IPS-18a (cell line): Measurements from ENCODE around the gene BTBD2.
A peak's percentile ranks its signal among the peaks of the same experiment; 100 is the strongest.

ENCODE experiments used
- H3K27ac ChIP-seq: one replicate; pipeline ENCODE4 v1.5.1; 2013; ENCODE audit warnings: low read length
- H3K27me3 ChIP-seq: one replicate; pipeline ENCODE4 v1.6.1; 2013; ENCODE audit warnings: mild to moderate bottlenecking, low read length; ENCODE audit not compliant: control insufficient read depth, insufficient read depth
- H3K36me3 ChIP-seq: one replicate; pipeline ENCODE4 v1.6.1; 2013; ENCODE audit warnings: low read depth, low read length; ENCODE audit not compliant: control insufficient read depth
- H3K4me1 ChIP-seq: one replicate; pipeline ENCODE4 v1.6.1; 2013; ENCODE audit warnings: low read depth, low read length; ENCODE audit not compliant: control insufficient read depth
- H3K4me3 ChIP-seq: one replicate; pipeline ENCODE4 v1.5.1; 2013; ENCODE audit warnings: low read length
- H3K9ac ChIP-seq: one replicate; pipeline ENCODE4 v1.6.1; 2013; ENCODE audit warnings: mild to moderate bottlenecking, low read length, moderate library complexity
- H3K9me3 ChIP-seq: one replicate; pipeline ENCODE4 v1.6.1; 2013; ENCODE audit warnings: low read depth, low read length; ENCODE audit not compliant: control insufficient read depth

The BTBD2 gene

GRCh38 chr19:1944088-1944915 is 71.2 kb downstream of the BTBD2 start:
- Histone ChIP-seq H3K36me3 (no peaks in the 10 kb centered on the region), H3K27me3 (no peaks in the 10 kb centered on the region), H3K9me3 (no peaks in the 10 kb centered on the region), H3K4me3 (no peak overlapping the region), H3K9ac (no peak overlapping the region), H3K27ac (no peak overlapping the region), H3K4me1 (peaks cover 5% of the 10 kb centered on the region)

GRCh38 chr19:1943661-1944087 is 71.8 kb downstream of the BTBD2 start:
- H3K4me3 ChIP-seq: peak overlapping the region; percentile 97
- no peak overlapping the region for H3K27ac ChIP-seq
- H3K9ac ChIP-seq: no peak overlapping the region
- peaks cover 5% of the 10 kb centered on the region for H3K4me1 ChIP-seq
- H3K36me3 ChIP-seq: no peaks in the 10 kb centered on the region
- H3K9me3 ChIP-seq: no peaks in the 10 kb centered on the region
- no peaks in the 10 kb centered on the region for H3K27me3 ChIP-seq

- peak overlapping the region; percentile 97 for H3K4me3 ChIP-seq
- H3K27ac ChIP-seq: no peak overlapping the region
- H3K9ac ChIP-seq: peak overlapping the region; percentile 89
- H3K4me1 ChIP-seq: peaks cover 5% of the 10 kb centered on the region
- no peaks in the 10 kb centered on the region for H3K9me3 ChIP-seq
- H3K27me3 ChIP-seq: no peaks in the 10 kb centered on the region
- no peaks in the 10 kb centered on the region for H3K36me3 ChIP-seq
These were observed 72.5 kb downstream of the BTBD2 start for GRCh38 chr19:1942934-1943555.

DNA sequence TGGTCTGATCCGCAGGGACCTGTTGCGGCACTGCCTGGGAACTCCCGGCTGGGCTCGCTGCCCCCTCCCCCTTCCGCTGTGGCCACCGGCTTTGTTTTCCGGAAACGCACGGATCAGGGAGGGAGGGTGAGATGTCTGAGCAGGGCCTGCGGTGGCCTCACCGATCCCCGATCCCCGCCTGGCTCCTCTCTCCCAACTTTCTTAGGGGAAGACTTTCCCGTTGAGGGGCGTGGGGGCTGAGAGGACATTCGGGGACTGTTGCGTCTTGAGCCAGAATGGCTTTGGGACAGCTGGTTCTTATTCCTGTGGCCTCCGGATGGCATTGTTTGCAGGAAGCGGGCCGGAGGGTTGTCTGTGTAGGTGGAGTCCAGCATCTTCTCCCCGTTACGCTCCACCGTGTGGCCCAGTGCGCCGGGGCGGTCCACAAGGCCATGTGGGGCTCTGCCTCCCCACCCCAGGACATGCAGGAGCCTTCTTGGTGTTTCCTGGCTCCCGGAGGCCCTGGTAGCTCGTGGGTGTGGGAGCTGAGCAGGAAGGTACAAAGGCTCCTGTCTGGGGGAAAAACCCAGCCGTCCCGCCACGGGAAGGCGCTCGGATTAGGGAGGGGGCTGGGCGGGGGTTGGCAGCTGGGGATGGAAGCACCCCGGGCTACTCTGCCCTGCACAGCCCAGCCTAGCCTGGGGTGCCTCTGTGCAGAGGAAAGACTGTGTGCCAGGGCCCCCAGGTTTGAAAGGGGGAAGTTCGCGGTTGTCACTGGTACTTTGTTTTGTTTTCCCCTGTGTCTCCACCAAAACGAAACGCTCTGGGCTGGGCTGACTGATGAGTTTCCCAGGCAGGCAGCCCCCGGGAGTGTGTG is 73.2 kb downstream of the BTBD2 start:
- H3K9me3 ChIP-seq: no peaks in the 10 kb centered on the region
- peak overlapping the region; percentile 89 for H3K9ac ChIP-seq
- no peaks in the 10 kb centered on the region for H3K27me3 ChIP-seq
- H3K4me3 ChIP-seq: peak overlapping the region; percentile 97
- peaks cover 5% of the 10 kb centered on the region for H3K4me1 ChIP-seq
- peak overlapping the region; percentile 84 for H3K27ac ChIP-seq
- H3K36me3 ChIP-seq: no peaks in the 10 kb centered on the region

DNA sequence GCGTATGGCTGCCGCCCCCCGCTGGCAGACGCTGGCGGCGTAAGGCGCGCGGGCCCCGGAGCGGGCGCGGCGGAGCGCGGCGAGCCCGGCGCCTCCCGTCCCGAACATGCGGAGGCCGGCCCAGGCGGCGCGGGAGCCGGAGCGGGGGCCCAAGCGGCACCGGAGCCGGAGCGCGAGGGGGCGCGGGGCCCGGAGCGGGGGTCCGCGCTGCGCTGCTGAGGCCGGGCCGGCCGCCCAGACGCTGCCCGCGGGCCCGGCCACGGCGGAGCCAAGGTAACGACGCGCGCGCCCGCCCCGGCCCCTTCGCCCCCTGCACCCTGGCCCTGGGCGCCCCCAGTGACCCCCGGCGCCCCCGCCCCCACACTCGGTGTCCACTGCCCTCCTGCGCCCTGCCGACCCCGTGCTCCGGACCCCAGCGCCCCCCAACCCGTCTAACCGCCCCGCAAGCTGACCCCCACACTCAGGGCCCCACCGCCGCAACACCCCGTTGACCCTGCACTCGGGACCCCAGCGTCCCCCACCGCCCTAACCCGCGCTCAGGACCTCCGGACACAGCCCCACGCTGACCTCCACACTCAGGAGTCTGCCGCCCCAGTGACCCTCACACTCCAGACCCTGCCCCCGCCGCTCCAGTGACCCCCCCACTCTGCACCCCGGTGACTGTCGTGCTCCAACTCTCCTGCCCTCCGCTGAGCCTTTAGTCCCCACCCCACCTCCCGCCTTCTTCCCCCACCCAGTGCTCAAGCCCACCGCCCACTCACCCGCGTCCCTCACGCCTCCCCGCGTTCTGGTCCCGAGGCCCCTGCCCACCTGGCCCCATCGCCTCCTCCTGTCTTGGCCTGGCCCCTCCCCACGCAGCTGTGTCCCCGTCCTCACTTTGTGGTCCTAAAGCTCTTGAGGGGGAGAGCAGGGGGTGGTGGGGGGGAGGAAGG is 74.1 kb downstream of the BTBD2 start, which contains the start of gene CSNK1G2:
Gene CSNK1G2, plus strand, starts transcription at position 27 of the 932 bp plus-strand sequence. CDS start 28,601 bp downstream, outside the sequence.
- H3K27ac ChIP-seq: peak within 1 kb of the TSS; percentile 84
- no peaks in the 10 kb centered on the region for H3K27me3 ChIP-seq
- H3K9me3 ChIP-seq: no peaks in the 10 kb centered on the region
- peak within 1 kb of the TSS; percentile 89 for H3K9ac ChIP-seq
- peaks cover 5% of the 10 kb centered on the region for H3K4me1 ChIP-seq
- H3K4me3 ChIP-seq: peak within 1 kb of the TSS; percentile 97
- H3K36me3 ChIP-seq: no peaks in the 10 kb centered on the region

- H3K9me3 ChIP-seq: no peaks in the 10 kb centered on the region
- no peaks in the 10 kb centered on the region for H3K36me3 ChIP-seq
- H3K9ac ChIP-seq: no peak overlapping the region
- no peak overlapping the region for H3K4me3 ChIP-seq
- H3K27me3 ChIP-seq: no peaks in the 10 kb centered on the region
- H3K4me1 ChIP-seq: peaks cover 2% of the 10 kb centered on the region
- no peak overlapping the region for H3K27ac ChIP-seq
These were observed 77.4 kb downstream of the BTBD2 start for GRCh38 chr19:1938071-1938470.

- H3K9ac ChIP-seq: no peak overlapping the region
- H3K4me1 ChIP-seq: no peaks in the 10 kb centered on the region
- no peaks in the 10 kb centered on the region for H3K27me3 ChIP-seq
- no peaks in the 10 kb centered on the region for H3K36me3 ChIP-seq
- no peaks in the 10 kb centered on the region for H3K9me3 ChIP-seq
- H3K4me3 ChIP-seq: no peak overlapping the region
- no peak overlapping the region for H3K27ac ChIP-seq
These were observed 78.5 kb downstream of the BTBD2 start for GRCh38 chr19:1936916-1937610.

DNA sequence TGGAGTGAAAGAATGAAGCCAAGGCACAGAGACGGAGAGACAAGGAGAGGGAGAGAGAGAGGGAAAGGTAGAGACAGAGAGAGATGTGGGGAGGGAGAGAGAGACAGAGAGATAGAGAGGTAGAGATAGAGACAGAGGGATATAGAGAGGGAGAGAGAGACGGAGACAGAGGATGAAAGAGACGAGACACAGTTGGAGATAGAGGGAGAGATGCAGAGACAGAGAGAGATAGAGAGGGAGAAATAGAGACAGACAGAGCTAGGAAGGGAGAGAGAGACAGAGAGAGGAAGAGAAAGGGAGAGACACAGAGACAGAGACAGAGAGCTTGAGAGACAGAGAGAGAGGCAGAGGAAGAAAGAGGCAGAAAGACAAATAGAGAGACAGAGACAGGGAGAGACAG is 79.1 kb downstream of the BTBD2 start:
- H3K4me3 ChIP-seq: no peak overlapping the region
- H3K27ac ChIP-seq: no peak overlapping the region
- no peaks in the 10 kb centered on the region for H3K4me1 ChIP-seq
- no peaks in the 10 kb centered on the region for H3K36me3 ChIP-seq
- no peaks in the 10 kb centered on the region for H3K9me3 ChIP-seq
- H3K9ac ChIP-seq: no peak overlapping the region
- H3K27me3 ChIP-seq: no peaks in the 10 kb centered on the region

GRCh38 chr19:1935484-1936208 is 79.9 kb downstream of the BTBD2 start:
- Histone ChIP-seq H3K4me3 (no peak overlapping the region), H3K9me3 (no peaks in the 10 kb centered on the region), H3K27me3 (no peaks in the 10 kb centered on the region), H3K9ac (no peak overlapping the region), H3K36me3 (no peaks in the 10 kb centered on the region), H3K4me1 (no peaks in the 10 kb centered on the region), H3K27ac (no peak overlapping the region)
